GM21529 (cell line): ENCODE results near the gene MOB1B.
"Not testable (repeated sequence)": the region's sequence is repeated elsewhere in the genome, so short reads cannot be mapped to it uniquely, and the experiment has no call there.

Experiments used
- ATAC-seq: cut with Tn5 transposase; IDR thresholded peaks from one replicate; pipeline ENCODE4 v1.9.1; 2021; ENCODE audit not compliant: unreplicated experiment

MOB1B gene

GRCh38 chr4:70948665-70949260, 46.6 kb downstream of the MOB1B start:
- peak; percentile 50 for ATAC-seq

GRCh38 chr4:70954032-70954431, 51.9 kb downstream of the MOB1B start:
- ATAC-seq: no peak

GRCh38 chr4:70956549-70957210, 54.5 kb downstream of the MOB1B start:
- no peak for ATAC-seq

GRCh38 chr4:70958681-70959080, 56.5 kb downstream of the MOB1B start:
- ATAC-seq: no peak

- no peak for ATAC-seq
Measured at GRCh38 chr4:70969076-70969475, 66.9 kb downstream of the MOB1B start.

- ATAC-seq: no peak
Measured at GRCh38 chr4:70976252-70976651, 74.1 kb downstream of the MOB1B start.

GRCh38 chr4:70979445-70980008, 77.4 kb downstream of the MOB1B start:
- ATAC-seq: peak; percentile 86

GRCh38 chr4:70980196-70980595, 78.0 kb downstream of the MOB1B start:
- ATAC-seq: no peak

- no peak for ATAC-seq
Measured at GRCh38 chr4:70984106-70984505, 81.9 kb downstream of the MOB1B start.

- no peak for ATAC-seq
Measured at GRCh38 chr4:70984589-70984988, 82.4 kb downstream of the MOB1B start.

- no peak for ATAC-seq
Measured at GRCh38 chr4:70991596-70991995, 89.4 kb downstream of the MOB1B start.

GRCh38 chr4:70992391-70992881, 90.3 kb downstream of the MOB1B start:
- ATAC-seq: no peak

GRCh38 chr4:70993181-70994068, 91.3 kb downstream of the MOB1B start, which contains the start of gene DCK:
TSS of gene DCK (plus strand) at chr4:70993649. CDS start at chr4:70993836, 187 bp downstream.
- ATAC-seq: peak; percentile 76

- ATAC-seq: no peak
Measured at GRCh38 chr4:70994069-70994366, 91.8 kb downstream of the MOB1B start.

GRCh38 chr4:70994387-70995099, 92.4 kb downstream of the MOB1B start:
- ATAC-seq: peak; percentile 43

GRCh38 chr4:70996018-70996360, 93.8 kb downstream of the MOB1B start:
- ATAC-seq: no peak

GRCh38 chr4:70997036-70997435, 94.9 kb downstream of the MOB1B start:
- no peak for ATAC-seq

GRCh38 chr4:70997546-70997945, 95.4 kb downstream of the MOB1B start:
- no peak for ATAC-seq

- not testable (repeated sequence) for ATAC-seq
Measured at GRCh38 chr4:70999639-71000038, 97.5 kb downstream of the MOB1B start.

GRCh38 chr4:71001363-71001762, 99.2 kb downstream of the MOB1B start:
- not testable (repeated sequence) for ATAC-seq

- peak; percentile 52 for ATAC-seq
Measured at GRCh38 chr4:71004281-71004851, 102.2 kb downstream of the MOB1B start.
